ENCODE measurements around the gene SNAP23.
"Not testable (repeated sequence)": the region's sequence is repeated elsewhere in the genome, so short reads cannot be mapped to it uniquely, and the experiment has no call there.

Gene SNAP23

GRCh38 chr15:42498212-42499068 is 3.0 kb downstream of the SNAP23 start:
- DNase-seq = no peak

GRCh38 chr15:42499858-42500609 is 4.6 kb downstream of the SNAP23 start:
- no peak for DNase-seq

- DNase-seq = no peak
These were observed 7.0 kb downstream of the SNAP23 start for GRCh38 chr15:42502477-42502876.

- no peak for DNase-seq
These were observed 8.4 kb downstream of the SNAP23 start for GRCh38 chr15:42503825-42504224.

GRCh38 chr15:42504631-42505030 is 9.2 kb downstream of the SNAP23 start:
- DNase-seq = no peak

GRCh38 chr15:42507514-42507913 is 12.1 kb downstream of the SNAP23 start:
- no peak for DNase-seq

GRCh38 chr15:42508263-42508690 is 12.8 kb downstream of the SNAP23 start:
- no peak for DNase-seq

DNA sequence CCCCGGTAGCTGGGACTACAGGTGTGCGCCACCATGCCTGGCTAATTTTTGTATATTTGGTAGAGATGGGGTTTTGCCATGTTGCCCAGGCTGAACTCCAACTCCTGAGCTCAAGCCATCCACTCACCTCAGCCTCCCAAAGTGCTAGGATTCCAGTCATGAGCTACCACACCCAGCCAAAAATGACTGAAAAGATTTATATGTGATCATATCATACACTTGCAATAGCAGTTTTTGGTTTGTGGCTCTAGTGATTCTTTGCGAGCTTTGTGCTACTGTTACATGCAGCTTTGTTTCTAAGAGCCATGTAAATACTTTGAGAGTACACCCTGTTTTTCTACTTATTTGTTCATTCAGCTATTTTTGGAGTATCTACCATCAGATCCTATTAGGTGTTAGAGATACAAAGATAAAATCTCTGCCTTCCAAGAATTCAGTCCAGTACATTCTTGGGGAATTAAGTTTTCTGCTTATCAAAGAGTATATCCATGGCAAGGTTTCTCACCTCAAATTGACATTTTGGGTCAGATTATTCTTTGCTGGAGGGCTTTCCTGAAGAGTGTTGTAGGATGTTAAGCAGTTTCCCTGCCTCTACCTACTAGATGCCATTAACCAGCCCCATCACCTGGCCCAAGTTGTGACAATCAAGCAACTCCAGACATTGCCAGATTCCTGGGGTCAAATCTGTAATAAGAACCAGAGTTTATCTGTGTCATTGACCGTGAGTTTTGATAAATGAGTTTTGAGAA is 15.0 kb downstream of the SNAP23 start:
- DNase-seq = no peak

- no peak for DNase-seq
These were observed 15.6 kb downstream of the SNAP23 start for GRCh38 chr15:42511007-42511391.

- no peak for DNase-seq
These were observed 27.9 kb downstream of the SNAP23 start for GRCh38 chr15:42523331-42523730.

DNA sequence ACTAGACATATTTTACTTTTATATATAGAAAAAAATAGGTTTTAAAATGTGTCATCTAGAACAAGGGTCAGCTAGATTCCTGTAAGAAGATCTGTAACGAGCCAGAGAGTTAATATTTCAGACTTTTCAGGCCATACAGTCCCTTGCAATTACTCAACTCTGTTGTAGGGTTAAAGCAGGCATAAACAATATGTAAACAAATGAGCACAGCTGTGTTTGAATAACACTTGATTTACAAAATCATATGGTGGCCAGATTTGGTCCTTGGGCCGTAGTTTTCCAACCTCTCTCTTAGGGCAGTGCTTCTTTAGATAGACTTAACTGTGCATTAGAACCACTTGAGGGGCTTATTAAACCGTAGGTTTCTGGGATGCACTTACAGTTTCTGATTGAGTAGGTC is 33.5 kb downstream of the SNAP23 start:
- DNase-seq = no peak

DNA sequence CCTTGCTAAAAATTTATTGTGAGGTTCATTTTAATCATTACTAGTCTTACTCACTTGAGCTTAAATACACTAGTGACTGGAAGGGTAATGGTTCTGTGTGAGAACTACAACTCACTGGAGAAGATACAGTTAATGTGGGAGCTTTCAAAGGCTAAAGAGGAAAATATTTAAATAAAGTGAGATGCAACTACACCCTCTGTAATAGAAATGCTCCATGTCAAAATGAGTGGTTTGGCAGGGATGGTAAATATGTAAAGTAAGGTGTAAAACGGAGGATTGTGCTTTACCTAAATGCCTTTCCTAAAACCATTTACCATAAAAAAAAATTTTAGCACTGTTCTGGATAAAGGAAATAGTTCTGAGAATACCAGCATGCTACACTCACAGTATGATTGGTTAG is 37.8 kb downstream of the SNAP23 start:
- DNase-seq = no peak

- DNase-seq = no peak
These were observed 49.6 kb downstream of the SNAP23 start for GRCh38 chr15:42544853-42545629.

- no peak for DNase-seq
These were observed 52.4 kb downstream of the SNAP23 start for GRCh38 chr15:42547918-42548248.

- DNase-seq = peak; percentile 96
These were observed 53.0 kb downstream of the SNAP23 start, which contains the start of the genes HAUS2 and LRRC57 for GRCh38 chr15:42548249-42549031. TSS of gene HAUS2 (plus strand) at chr15:42548838. CDS start at chr15:42548873, 35 bp downstream. TSS of gene LRRC57 (minus strand) at chr15:42548793. CDS start at chr15:42548434, 359 bp downstream.

DNA sequence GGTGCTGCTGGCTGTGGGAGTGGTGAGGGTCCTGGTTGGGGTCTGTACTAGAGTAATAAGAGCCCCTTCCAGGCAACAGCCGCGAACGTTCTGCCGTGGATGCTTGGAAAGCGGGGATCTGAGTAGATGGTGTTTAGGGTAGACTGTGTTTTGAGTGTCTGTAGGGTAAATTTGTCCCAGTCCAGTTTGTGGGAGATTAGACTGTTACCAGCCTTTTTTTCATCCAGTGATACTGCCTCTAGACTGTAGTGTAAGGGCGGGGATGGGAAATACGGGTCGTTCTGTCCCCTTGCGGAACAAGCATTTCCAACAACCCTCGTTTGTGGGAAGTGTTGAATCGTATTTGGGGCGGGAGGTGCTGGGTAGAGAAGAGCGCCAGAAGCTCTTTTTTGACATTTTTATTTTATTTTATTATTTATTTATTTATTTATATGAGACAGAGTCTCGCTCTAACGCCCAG is 53.6 kb downstream of the SNAP23 start:
- DNase-seq = no peak

- DNase-seq = no peak
These were observed 54.4 kb downstream of the SNAP23 start for GRCh38 chr15:42549741-42550392.

DNA sequence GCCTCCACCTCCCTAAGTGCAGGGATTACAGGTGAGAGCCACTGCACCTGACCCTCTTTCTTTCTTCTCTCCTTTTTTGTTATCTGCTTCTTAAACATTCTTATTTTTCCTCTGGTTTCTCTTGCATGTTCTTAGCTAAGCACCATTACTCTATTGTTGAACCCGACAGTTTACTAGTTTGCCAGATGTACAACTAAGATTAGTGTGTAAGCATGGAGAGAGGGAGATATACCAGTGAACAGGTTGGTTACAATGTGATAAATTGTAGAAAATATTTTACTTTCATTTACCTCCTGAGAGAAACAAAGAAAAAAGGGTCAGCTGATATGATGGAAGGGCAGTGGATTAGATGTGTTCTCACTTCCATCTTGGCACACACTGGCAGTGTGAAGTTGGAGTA is 58.1 kb downstream of the SNAP23 start:
- DNase-seq = no peak

DNA sequence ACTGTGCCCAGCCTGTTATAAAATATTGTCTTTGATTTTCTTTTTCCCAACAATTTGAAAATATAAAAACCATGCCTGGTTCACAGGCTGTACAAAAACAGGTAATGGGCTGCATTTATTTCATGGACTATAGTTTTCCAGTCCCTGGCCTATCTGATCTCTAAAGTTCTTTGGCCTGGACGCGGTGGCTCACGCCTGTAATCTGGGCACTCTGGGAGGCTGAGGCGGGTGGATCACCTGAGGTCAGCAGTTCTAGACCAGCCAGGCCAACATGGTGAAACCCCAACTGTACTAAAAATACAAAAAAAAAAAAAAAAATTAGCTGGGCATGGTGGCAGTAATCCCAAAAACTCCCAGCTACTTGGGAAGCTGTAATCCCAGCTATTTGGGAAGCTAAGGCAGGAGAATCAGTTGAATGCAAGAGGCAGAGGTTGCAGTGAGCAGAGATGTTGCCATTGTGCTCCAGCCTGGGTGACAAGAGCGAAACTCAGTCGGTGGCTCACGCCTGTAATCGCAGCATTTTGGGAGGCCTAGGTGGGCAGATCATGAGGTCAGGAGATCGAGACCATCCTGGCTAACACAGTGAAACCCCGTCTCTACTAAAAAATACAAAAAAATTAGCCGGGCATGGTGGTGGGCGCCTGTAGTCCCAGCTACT is 61.2 kb downstream of the SNAP23 start:
- not testable (repeated sequence) for DNase-seq

DNA sequence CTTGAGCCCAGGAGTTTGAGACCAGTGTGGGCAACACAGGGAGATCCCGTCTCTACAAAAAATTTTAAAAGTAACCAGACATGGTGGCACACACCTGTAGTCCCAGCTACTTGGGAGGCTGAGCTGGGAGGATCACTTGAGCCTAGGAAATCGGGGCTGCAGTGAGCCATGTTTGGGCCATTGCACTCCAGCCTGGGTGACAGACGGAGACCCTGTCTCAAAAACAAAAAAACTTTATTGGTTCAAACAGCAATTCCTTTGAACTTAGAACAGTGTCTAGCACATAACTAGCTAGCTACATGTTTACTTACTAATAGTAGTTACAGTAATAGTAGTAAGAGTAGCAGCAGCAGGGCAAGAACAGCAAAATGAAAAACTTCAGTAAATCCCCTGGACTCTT is 63.3 kb downstream of the SNAP23 start:
- no peak for DNase-seq

All from activated effector memory CD4-positive, alpha-beta T cell treated with anti-CD3 and anti-CD28 coated beads, Interleukin-2, amount 50 U/mL, for 16 hours (primary cell).